Rectal smooth muscle tissue (tissue), 1 donor: ENCODE measurements around the gene RNF180.
"Not testable (repeated sequence)": the region's sequence is repeated elsewhere in the genome, so short reads cannot be mapped to it uniquely, and the experiment has no call there.

ENCODE experiments used
- H3K27ac ChIP-seq: one replicate; pipeline ENCODE4 v1.7.0; 2013; ENCODE audit warnings: low read depth, low read length, inconsistent platforms
- H3K27me3 ChIP-seq: one replicate; pipeline ENCODE4 v1.7.0; 2013; ENCODE audit warnings: low read length; ENCODE audit not compliant: control insufficient read depth, insufficient read depth
- H3K36me3 ChIP-seq: one replicate; pipeline ENCODE4 v1.7.0; 2013; ENCODE audit warnings: low read length; ENCODE audit not compliant: control insufficient read depth, insufficient read depth
- H3K4me1 ChIP-seq: one replicate; pipeline ENCODE4 v1.7.0; 2013; ENCODE audit warnings: low read length; ENCODE audit not compliant: control insufficient read depth, insufficient read depth
- H3K4me3 ChIP-seq: one replicate; pipeline ENCODE4 v1.7.0; 2013; ENCODE audit warnings: low read length
- H3K9ac ChIP-seq: one replicate; pipeline ENCODE4 v1.7.0; 2013; ENCODE audit warnings: low read length

RNF180 gene

GRCh38 chr5:64344501-64344900 is 178.9 kb downstream of the RNF180 start:
- Histone ChIP-seq H3K27me3 (no peaks in the 10 kb centered on the region), H3K27ac (no peak overlapping the region), H3K4me3 (no peak overlapping the region), H3K9ac (no peak overlapping the region), H3K36me3 (no peaks in the 10 kb centered on the region), H3K4me1 (no peaks in the 10 kb centered on the region)

GRCh38 chr5:64347309-64347708 is 181.7 kb downstream of the RNF180 start:
- Histone ChIP-seq H3K36me3 (no peaks in the 10 kb centered on the region), H3K9ac (no peak overlapping the region), H3K27me3 (no peaks in the 10 kb centered on the region), H3K27ac (no peak overlapping the region), H3K4me3 (no peak overlapping the region), H3K4me1 (no peaks in the 10 kb centered on the region)

- H3K27ac ChIP-seq, result no peak overlapping the region
- no peaks in the 10 kb centered on the region for H3K4me1 ChIP-seq
- H3K27me3 ChIP-seq, result no peaks in the 10 kb centered on the region
- no peak overlapping the region for H3K9ac ChIP-seq
- no peaks in the 10 kb centered on the region for H3K36me3 ChIP-seq
- no peak overlapping the region for H3K4me3 ChIP-seq
These were observed 198.8 kb downstream of the RNF180 start for GRCh38 chr5:64364426-64364825.

GRCh38 chr5:64384765-64385164 is 219.1 kb downstream of the RNF180 start:
- no peak overlapping the region for H3K27ac ChIP-seq
- H3K36me3 ChIP-seq, result no peaks in the 10 kb centered on the region
- H3K4me3 ChIP-seq, result no peak overlapping the region
- no peaks in the 10 kb centered on the region for H3K4me1 ChIP-seq
- no peaks in the 10 kb centered on the region for H3K27me3 ChIP-seq
- no peak overlapping the region for H3K9ac ChIP-seq

- no peaks in the 10 kb centered on the region for H3K27me3 ChIP-seq
- no peak overlapping the region for H3K4me3 ChIP-seq
- H3K36me3 ChIP-seq, result no peaks in the 10 kb centered on the region
- H3K27ac ChIP-seq, result no peak overlapping the region
- H3K9ac ChIP-seq, result no peak overlapping the region
- no peaks in the 10 kb centered on the region for H3K4me1 ChIP-seq
These were observed 231.9 kb downstream of the RNF180 start for GRCh38 chr5:64397552-64397951.

- not testable (repeated sequence) for H3K4me3 ChIP-seq, H3K9ac ChIP-seq, H3K27ac ChIP-seq, H3K36me3 ChIP-seq, H3K4me1 ChIP-seq, H3K27me3 ChIP-seq
These were observed 233.1 kb downstream of the RNF180 start for GRCh38 chr5:64398735-64399134.

GRCh38 chr5:64407103-64407825 is 241.6 kb downstream of the RNF180 start:
- not testable (repeated sequence) for H3K36me3 ChIP-seq, H3K27me3 ChIP-seq, H3K4me1 ChIP-seq, H3K4me3 ChIP-seq, H3K27ac ChIP-seq, H3K9ac ChIP-seq

- Histone ChIP-seq H3K4me3 (no peak overlapping the region), H3K27me3 (no peaks in the 10 kb centered on the region), H3K27ac (no peak overlapping the region), H3K4me1 (no peaks in the 10 kb centered on the region), H3K9ac (no peak overlapping the region), H3K36me3 (no peaks in the 10 kb centered on the region)
These were observed 251.7 kb downstream of the RNF180 start for GRCh38 chr5:64417390-64417789.

GRCh38 chr5:64418013-64418412 is 252.4 kb downstream of the RNF180 start:
- Histone ChIP-seq H3K4me3 (no peak overlapping the region), H3K36me3 (no peaks in the 10 kb centered on the region), H3K9ac (no peak overlapping the region), H3K27ac (no peak overlapping the region), H3K4me1 (no peaks in the 10 kb centered on the region), H3K27me3 (no peaks in the 10 kb centered on the region)
